Erythroblast (primary cell): ENCODE measurements around the gene GRN.
"Not testable (repeated sequence)": the region's sequence is repeated elsewhere in the genome, so short reads cannot be mapped to it uniquely, and the experiment has no call there.

Experiments
- DNase-seq, 2 experiments: peaks; one replicate each; lab custom pipeline; 2025; lab: John Stamatoyannopoulos, UW
- GATA1 ChIP-seq: IDR thresholded peaks from 2 replicates; pipeline ENCODE4 v1.6.1; 2011; ENCODE audit warnings: low read depth, mild to moderate bottlenecking, control low read depth, low read length, moderate library complexity
- POLR2A ChIP-seq: IDR thresholded peaks from 2 replicates; pipeline ENCODE4 v1.6.1; 2011; ENCODE audit warnings: mild to moderate bottlenecking, low read length

GRN gene

GRCh38 chr17:44359458-44360143, 14.5 kb downstream of the GRN start:
- TF ChIP-seq POLR2A (no peak), GATA1 (no peak)
- DNase-seq = no peak

- TF ChIP-seq GATA1 = no peak
- TF ChIP-seq POLR2A = no peak
- DNase-seq = no peak
Measured at GRCh38 chr17:44360144-44360533, 15.0 kb downstream of the GRN start.

GRCh38 chr17:44360826-44361225, 15.7 kb downstream of the GRN start:
- DNase-seq = no peak
- TF ChIP-seq POLR2A = no peak
- TF ChIP-seq GATA1 = no peak

GRCh38 chr17:44361292-44362260, 16.5 kb downstream of the GRN start:
- no peak for TF ChIP-seq POLR2A
- no peak for TF ChIP-seq GATA1
- DNase-seq = no peak

- no peak for TF ChIP-seq GATA1
- no peak for DNase-seq
Measured at GRCh38 chr17:44362459-44362948, 17.4 kb downstream of the GRN start.

- TF ChIP-seq GATA1 = no peak
- TF ChIP-seq POLR2A = no peak
- DNase-seq = peak; percentile 33 to 53
Measured at GRCh38 chr17:44362949-44363612, 18.0 kb downstream of the GRN start.

- no peak for TF ChIP-seq POLR2A
- no peak for TF ChIP-seq GATA1
- peak; percentile 73 to 82 for DNase-seq
Measured at GRCh38 chr17:44363613-44364159, 18.6 kb downstream of the GRN start, which contains the start of gene FAM171A2. TSS of gene FAM171A2 (minus strand) at chr17:44363853. CDS start at chr17:44363714, 139 bp downstream.

GRCh38 chr17:44365051-44365450, 19.9 kb downstream of the GRN start:
- not testable (repeated sequence) for DNase-seq

- no peak for TF ChIP-seq GATA1
- no peak for TF ChIP-seq POLR2A
- peak in 1 of 2 experiments; percentile 39 for DNase-seq
Measured at GRCh38 chr17:44367231-44367979, 22.3 kb downstream of the GRN start.

- not testable (repeated sequence) for DNase-seq
Measured at GRCh38 chr17:44368391-44369243, 23.5 kb downstream of the GRN start.

- DNase-seq = not testable (repeated sequence)
Measured at GRCh38 chr17:44369414-44370023, 24.4 kb downstream of the GRN start.

GRCh38 chr17:44372036-44372435, 26.9 kb downstream of the GRN start:
- TF ChIP-seq POLR2A (peak; percentile 18), GATA1 (no peak)
- no peak for DNase-seq
